SIG-M5 (cell line): Measurements from ENCODE around the gene CDC73.
"Not testable (repeated sequence)": the region's sequence is repeated elsewhere in the genome, so short reads cannot be mapped to it uniquely, and the experiment has no call there.

Experiments
- DNase-seq: peaks from one replicate; lab custom pipeline; 2025; lab: John Stamatoyannopoulos, UW

CDC73 gene

GRCh38 chr1:193234530-193234929 is 112.7 kb downstream of the CDC73 start:
- DNase-seq, result no peak

GRCh38 chr1:193237381-193237978 is 115.6 kb downstream of the CDC73 start:
- DNase-seq, result no peak

GRCh38 chr1:193240609-193241008 is 118.8 kb downstream of the CDC73 start:
- no peak for DNase-seq

GRCh38 chr1:193241132-193241827 is 119.4 kb downstream of the CDC73 start:
- DNase-seq, result no peak

- DNase-seq, result no peak
Observed at GRCh38 chr1:193242000-193242399, 120.2 kb downstream of the CDC73 start.

GRCh38 chr1:193249187-193249586 is 127.4 kb downstream of the CDC73 start:
- no peak for DNase-seq

- DNase-seq, result no peak
Observed at GRCh38 chr1:193251950-193252349, 130.1 kb downstream of the CDC73 start.

- DNase-seq, result no peak
Observed at GRCh38 chr1:193256019-193256418, 134.2 kb downstream of the CDC73 start.

GRCh38 chr1:193259636-193260035 is 137.8 kb downstream of the CDC73 start:
- no peak for DNase-seq

GRCh38 chr1:193260056-193260745 is 138.4 kb downstream of the CDC73 start:
- DNase-seq, result no peak

- DNase-seq, result no peak
Observed at GRCh38 chr1:193260896-193261295, 139.1 kb downstream of the CDC73 start.

GRCh38 chr1:193262661-193263060 is 140.8 kb downstream of the CDC73 start:
- no peak for DNase-seq

- no peak for DNase-seq
Observed at GRCh38 chr1:193264313-193265065, 142.7 kb downstream of the CDC73 start.

- no peak for DNase-seq
Observed at GRCh38 chr1:193265716-193266115, 143.9 kb downstream of the CDC73 start.

GRCh38 chr1:193266794-193267193 is 145.0 kb downstream of the CDC73 start:
- DNase-seq, result not testable (repeated sequence)

GRCh38 chr1:193270996-193271395 is 149.2 kb downstream of the CDC73 start:
- no peak for DNase-seq

- DNase-seq, result no peak
Observed at GRCh38 chr1:193275773-193276172, 153.9 kb downstream of the CDC73 start.

- no peak for DNase-seq
Observed at GRCh38 chr1:193278968-193279367, 157.1 kb downstream of the CDC73 start.

GRCh38 chr1:193281894-193282293 is 160.1 kb downstream of the CDC73 start:
- no peak for DNase-seq

GRCh38 chr1:193283016-193283415 is 161.2 kb downstream of the CDC73 start:
- DNase-seq, result no peak

- DNase-seq, result no peak
Observed at GRCh38 chr1:193284219-193284618, 162.4 kb downstream of the CDC73 start.

GRCh38 chr1:193285641-193286040 is 163.8 kb downstream of the CDC73 start:
- no peak for DNase-seq
